Vagina (tissue), 2 donors: ENCODE results near the gene CRPPA.

Experiments used
- POLR2A ChIP-seq, 2 donors: fragments of 450-650 bp; IDR thresholded peaks; one replicate each; pipeline ENCODE4 v1.6.1; 2017; ENCODE audit warnings: antibody characterized with exemption in 2 of 2, mild to moderate bottlenecking in 2 of 2, moderate library complexity in 2 of 2
- POLR2AphosphoS5 ChIP-seq, 2 donors: sonication (generic); formaldehyde crosslinking; IDR thresholded peaks; one replicate each; pipeline ENCODE4 v1.9.0; 2017; ENCODE audit warnings: antibody characterized with exemption in 2 of 2, mild to moderate bottlenecking in 2 of 2, low read depth in 1 of 2; ENCODE audit not compliant: insufficient read depth in 1 of 2
- TF ChIP-seq, protein P1 (sequence below), 3 experiments: fragments of 450-650 bp in 2 of 3; fragments of 200-600 bp in 1 of 3; sonication (generic) in 1 of 3; IDR thresholded peaks; one replicate each; pipeline ENCODE4 v1.5.1; 2017 to 2019; ENCODE audit warnings: antibody characterized with exemption in 3 of 3, mild to moderate bottlenecking in 2 of 3, moderate library complexity in 2 of 3

DNA sequence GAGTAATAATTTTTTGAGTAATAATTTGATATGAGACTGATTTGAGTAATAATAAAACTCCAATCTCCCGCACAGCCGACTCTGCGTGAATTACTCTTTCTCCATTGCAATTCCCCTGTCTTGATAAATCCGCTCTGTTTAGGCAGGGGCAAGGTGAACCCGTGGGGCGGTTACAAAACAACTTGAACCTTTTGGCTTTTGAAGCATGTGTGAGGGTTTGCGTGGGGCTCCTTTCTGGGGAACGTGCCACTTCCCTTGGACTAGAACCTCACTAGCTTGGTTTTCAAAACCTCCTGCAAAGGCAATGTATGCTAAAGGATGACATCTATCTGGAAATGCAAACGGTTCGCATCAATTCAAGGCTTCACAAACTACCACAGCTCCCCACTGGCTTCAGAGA lies 1.5 kb downstream of the CRPPA start:
- TF ChIP-seq, protein P1, sequence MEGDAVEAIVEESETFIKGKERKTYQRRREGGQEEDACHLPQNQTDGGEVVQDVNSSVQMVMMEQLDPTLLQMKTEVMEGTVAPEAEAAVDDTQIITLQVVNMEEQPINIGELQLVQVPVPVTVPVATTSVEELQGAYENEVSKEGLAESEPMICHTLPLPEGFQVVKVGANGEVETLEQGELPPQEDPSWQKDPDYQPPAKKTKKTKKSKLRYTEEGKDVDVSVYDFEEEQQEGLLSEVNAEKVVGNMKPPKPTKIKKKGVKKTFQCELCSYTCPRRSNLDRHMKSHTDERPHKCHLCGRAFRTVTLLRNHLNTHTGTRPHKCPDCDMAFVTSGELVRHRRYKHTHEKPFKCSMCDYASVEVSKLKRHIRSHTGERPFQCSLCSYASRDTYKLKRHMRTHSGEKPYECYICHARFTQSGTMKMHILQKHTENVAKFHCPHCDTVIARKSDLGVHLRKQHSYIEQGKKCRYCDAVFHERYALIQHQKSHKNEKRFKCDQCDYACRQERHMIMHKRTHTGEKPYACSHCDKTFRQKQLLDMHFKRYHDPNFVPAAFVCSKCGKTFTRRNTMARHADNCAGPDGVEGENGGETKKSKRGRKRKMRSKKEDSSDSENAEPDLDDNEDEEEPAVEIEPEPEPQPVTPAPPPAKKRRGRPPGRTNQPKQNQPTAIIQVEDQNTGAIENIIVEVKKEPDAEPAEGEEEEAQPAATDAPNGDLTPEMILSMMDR (IDR thresholded peaks at IDR 0.05): no peak
- no peak for TF ChIP-seq POLR2A (IDR thresholded peaks at IDR 0.05)
- no peak for TF ChIP-seq POLR2AphosphoS5 (IDR thresholded peaks at IDR 0.05; ENCODE audit: insufficient read depth in 1 of 2, low read depth in 1 of 2)
